ENCODE results near the gene DLG2. TPM values are rescaled to one million over a fixed set of nuclear protein-coding genes. Genes with fewer than 3 reads are reported as not detected.

The DLG2 gene
- total and polyA plus RNA-seq, 2 donors (not counting 3 experiments of a cell fraction or from before 2014, with no cell fraction given), result 0.15 to 1.1 TPM

GRCh38 chr11:84563356-84563755, 1063.8 kb downstream of the DLG2 start:
- intact Hi-C loops (cut with micrococcal nuclease) (no loop called here), dilution Hi-C loops (cut with MboI; ENCODE audit: extremely low pct_ligation_motif_present, low sequenced_read_pairs) (no loop called here)
- Histone ChIP-seq H4K20me1 (replicated peaks; ENCODE audit: control insufficient read depth, extremely low read depth, insufficient read depth, low read length) (no peaks in the 10 kb centered on the region), H2AFZ (ENCODE audit: low read depth, low read length) (no peak overlapping the region), H3K9me1 (replicated peaks; ENCODE audit: control insufficient read depth, extremely low read depth, insufficient read depth, low read length) (no peaks in the 10 kb centered on the region), H3K9ac (replicated peaks; ENCODE audit: extremely low read depth, insufficient read depth, low read length) (no peak overlapping the region), H3K27me3 (ENCODE audit: control insufficient read depth in 2 of 2, insufficient read depth in 2 of 2, low read length in 2 of 2) (no peaks in the 10 kb centered on the region), H3K79me2 (ENCODE audit: control insufficient read depth, insufficient read depth, low read length) (no peaks in the 10 kb centered on the region), H3K4me3 (replicated peaks in 1 of 3; ENCODE audit: insufficient read depth in 1 of 3, low read depth in 1 of 3, low read length in 3 of 3) (no peak overlapping the region), H3K27ac (ENCODE audit: insufficient read depth, low read depth, low read length) (no peak overlapping the region), H3K9me3 (replicated peaks; ENCODE audit: control insufficient read depth, insufficient read depth, low read length) (no peaks in the 10 kb centered on the region), H3K36me3 (ENCODE audit: control insufficient read depth in 2 of 2, extremely low read depth in 1 of 2, insufficient read depth in 2 of 2, low read length in 2 of 2) (no peaks in the 10 kb centered on the region), H3K4me2 (ENCODE audit: insufficient read depth, low read length) (no peak overlapping the region), H3K4me1 (ENCODE audit: control insufficient read depth, extremely low read depth, insufficient read depth, low read length) (no peaks in the 10 kb centered on the region)
- TF ChIP-seq EZH2 (IDR thresholded peaks at IDR 0.05; ENCODE audit: borderline replicate concordance, low read depth, low read length, severe bottlenecking), result no peak
- no peak for TF ChIP-seq CTCF (IDR thresholded peaks at IDR 0.05; ENCODE audit: extremely low read depth in 1 of 2, insufficient read depth in 1 of 2, low read depth in 1 of 2, low read length in 2 of 2)
- TF ChIP-seq FOS (IDR thresholded peaks at IDR 0.05; ENCODE audit: borderline replicate concordance, insufficient read depth, low read length), result no peak
- no peak for TF ChIP-seq MAX (IDR thresholded peaks at IDR 0.05; ENCODE audit: insufficient read depth, insufficient read length)
- TF ChIP-seq GATA2 (IDR thresholded peaks at IDR 0.05; ENCODE audit: insufficient read depth, insufficient read length, low read depth, low read length), result no peak
- CTCF ChIA-PET, result interaction anchor here (1.0 to 2.0 kb wide), 2 partner anchors 725 to 727 kb away, joined by 5 to 7 read pairs; no protein-coding TSS in a partner anchor
- no peak for FAIRE-seq
- BruUV-seq (replicated peaks), result no TSS peak
- no peak for DNase-seq (ENCODE audit: low read depth, low spot score)
- POLR2A ChIA-PET, result no interaction called here

GRCh38 chr11:84560206-84560605, 1066.9 kb downstream of the DLG2 start:
- CTCF ChIA-PET, result interaction anchor here (1.5 to 2.2 kb wide), 2 partner anchors 723 to 732 kb away, joined by 5 to 10 read pairs; no protein-coding TSS in a partner anchor
- intact Hi-C loops (cut with micrococcal nuclease), result no loop called here

More at GRCh38 chr11:84560206-84560605, 1066.9 kb downstream of the DLG2 start:
- H3K9me1 ChIP-seq (replicated peaks; ENCODE audit: control insufficient read depth, extremely low read depth, insufficient read depth, low read length), result no peaks in the 10 kb centered on the region
- POLR2A ChIA-PET, result no interaction called here
- H3K27me3 ChIP-seq (ENCODE audit: control insufficient read depth in 2 of 2, insufficient read depth in 2 of 2, low read length in 2 of 2), result no peaks in the 10 kb centered on the region
- no peaks in the 10 kb centered on the region for H4K20me1 ChIP-seq (replicated peaks; ENCODE audit: control insufficient read depth, extremely low read depth, insufficient read depth, low read length)
- no peak for DNase-seq (ENCODE audit: low read depth, low spot score)
- H3K9ac ChIP-seq (replicated peaks; ENCODE audit: extremely low read depth, insufficient read depth, low read length), result no peak overlapping the region
- FAIRE-seq, result no peak
- H2AFZ ChIP-seq (ENCODE audit: low read depth, low read length), result no peak overlapping the region
- no peaks in the 10 kb centered on the region for H3K9me3 ChIP-seq (replicated peaks; ENCODE audit: control insufficient read depth, insufficient read depth, low read length)
- no peaks in the 10 kb centered on the region for H3K36me3 ChIP-seq (ENCODE audit: control insufficient read depth in 2 of 2, extremely low read depth in 1 of 2, insufficient read depth in 2 of 2, low read length in 2 of 2)
- H3K79me2 ChIP-seq (ENCODE audit: control insufficient read depth, insufficient read depth, low read length), result no peaks in the 10 kb centered on the region
- no peak overlapping the region for H3K4me2 ChIP-seq (ENCODE audit: insufficient read depth, low read length)
- H3K4me1 ChIP-seq (ENCODE audit: control insufficient read depth, extremely low read depth, insufficient read depth, low read length), result no peaks in the 10 kb centered on the region
- no peak for TF ChIP-seq JUN (IDR thresholded peaks at IDR 0.05; ENCODE audit: borderline replicate concordance, insufficient read depth, insufficient read length, low read depth)
- no peak for TF ChIP-seq POLR2AphosphoS5 (IDR thresholded peaks at IDR 0.05; ENCODE audit: insufficient read depth, low read depth, low read length)
- no peak for TF ChIP-seq MYC (IDR thresholded peaks at IDR 0.05; ENCODE audit: low read depth, low read length)
- no peak for TF ChIP-seq CTCF (IDR thresholded peaks at IDR 0.05; ENCODE audit: extremely low read depth in 1 of 2, insufficient read depth in 1 of 2, low read depth in 1 of 2, low read length in 2 of 2)
- TF ChIP-seq EZH2 (IDR thresholded peaks at IDR 0.05; ENCODE audit: borderline replicate concordance, low read depth, low read length, severe bottlenecking), result no peak
- TF ChIP-seq FOS (IDR thresholded peaks at IDR 0.05; ENCODE audit: borderline replicate concordance, insufficient read depth, low read length), result no peak
- TF ChIP-seq MAX (IDR thresholded peaks at IDR 0.05; ENCODE audit: insufficient read depth, insufficient read length), result no peak
- TF ChIP-seq GATA2 (IDR thresholded peaks at IDR 0.05; ENCODE audit: insufficient read depth, insufficient read length, low read depth, low read length), result no peak
- no peak for TF ChIP-seq POLR2A (IDR thresholded peaks at IDR 0.05; ENCODE audit: low read depth, low read length)
- dilution Hi-C loops (cut with MboI; ENCODE audit: extremely low pct_ligation_motif_present, low sequenced_read_pairs), result no loop called here
- no peak overlapping the region for H3K4me3 ChIP-seq (replicated peaks in 1 of 3; ENCODE audit: insufficient read depth in 1 of 3, low read depth in 1 of 3, low read length in 3 of 3)
- no peak overlapping the region for H3K27ac ChIP-seq (ENCODE audit: insufficient read depth, low read depth, low read length)
- BruUV-seq (replicated peaks), result no TSS peak
